Transverse colon (tissue), 4 donors: Measurements from ENCODE around the gene CS.

Experiments
- EP300 ChIP-seq: sonication (generic); formaldehyde crosslinking; IDR thresholded peaks from one replicate; pipeline ENCODE4 v1.6.1; 2017; ENCODE audit warnings: antibody characterized with exemption, low read depth
- POLR2AphosphoS5 ChIP-seq, 3 donors: sonication (generic); formaldehyde crosslinking; IDR thresholded peaks; one replicate each; pipeline ENCODE4 v1.6.1; 2016; ENCODE audit warnings: antibody characterized with exemption in 3 of 3
- TF ChIP-seq, protein P1 (sequence below), 5 experiments: fragments of 200-600 bp in 3 of 5; fragments of 450-650 bp in 2 of 5; sonication (generic) in 3 of 5; IDR thresholded peaks; 1 replicate in 2 of 5; 2 replicates in 3 of 5; pipeline ENCODE4 v1.5.1; 2016 to 2017; ENCODE audit warnings: antibody characterized with exemption in 5 of 5, inconsistent platforms in 3 of 5, mild to moderate bottlenecking in 2 of 5, moderate library complexity in 1 of 5

DNA sequence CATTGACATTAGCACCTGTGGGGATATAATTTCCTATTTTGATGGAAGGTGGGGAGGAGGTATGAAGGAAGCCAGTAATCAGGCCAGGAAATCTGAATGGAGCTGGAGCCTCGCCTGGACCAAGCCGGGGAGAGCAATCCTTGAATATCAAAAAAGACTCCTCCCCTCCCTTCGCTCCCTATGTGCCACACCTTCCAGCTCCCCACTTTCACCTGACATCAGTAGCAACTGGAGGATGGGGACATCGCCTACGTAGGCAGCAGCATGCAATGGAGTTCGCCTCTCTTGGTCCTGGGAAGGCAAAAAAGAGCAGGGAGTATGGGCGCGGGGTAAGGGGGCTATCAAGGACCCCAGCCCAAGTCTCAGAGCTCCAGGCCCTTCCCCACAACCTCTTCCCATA lies 43.1 kb downstream of the CS start:
- TF ChIP-seq POLR2AphosphoS5 (IDR thresholded peaks at IDR 0.05) (no peak), EP300 (no peak)
- TF ChIP-seq, protein P1, sequence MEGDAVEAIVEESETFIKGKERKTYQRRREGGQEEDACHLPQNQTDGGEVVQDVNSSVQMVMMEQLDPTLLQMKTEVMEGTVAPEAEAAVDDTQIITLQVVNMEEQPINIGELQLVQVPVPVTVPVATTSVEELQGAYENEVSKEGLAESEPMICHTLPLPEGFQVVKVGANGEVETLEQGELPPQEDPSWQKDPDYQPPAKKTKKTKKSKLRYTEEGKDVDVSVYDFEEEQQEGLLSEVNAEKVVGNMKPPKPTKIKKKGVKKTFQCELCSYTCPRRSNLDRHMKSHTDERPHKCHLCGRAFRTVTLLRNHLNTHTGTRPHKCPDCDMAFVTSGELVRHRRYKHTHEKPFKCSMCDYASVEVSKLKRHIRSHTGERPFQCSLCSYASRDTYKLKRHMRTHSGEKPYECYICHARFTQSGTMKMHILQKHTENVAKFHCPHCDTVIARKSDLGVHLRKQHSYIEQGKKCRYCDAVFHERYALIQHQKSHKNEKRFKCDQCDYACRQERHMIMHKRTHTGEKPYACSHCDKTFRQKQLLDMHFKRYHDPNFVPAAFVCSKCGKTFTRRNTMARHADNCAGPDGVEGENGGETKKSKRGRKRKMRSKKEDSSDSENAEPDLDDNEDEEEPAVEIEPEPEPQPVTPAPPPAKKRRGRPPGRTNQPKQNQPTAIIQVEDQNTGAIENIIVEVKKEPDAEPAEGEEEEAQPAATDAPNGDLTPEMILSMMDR (IDR thresholded peaks at IDR 0.05): no peak
